Measurements from ENCODE around the gene TIMP1.

DNA sequence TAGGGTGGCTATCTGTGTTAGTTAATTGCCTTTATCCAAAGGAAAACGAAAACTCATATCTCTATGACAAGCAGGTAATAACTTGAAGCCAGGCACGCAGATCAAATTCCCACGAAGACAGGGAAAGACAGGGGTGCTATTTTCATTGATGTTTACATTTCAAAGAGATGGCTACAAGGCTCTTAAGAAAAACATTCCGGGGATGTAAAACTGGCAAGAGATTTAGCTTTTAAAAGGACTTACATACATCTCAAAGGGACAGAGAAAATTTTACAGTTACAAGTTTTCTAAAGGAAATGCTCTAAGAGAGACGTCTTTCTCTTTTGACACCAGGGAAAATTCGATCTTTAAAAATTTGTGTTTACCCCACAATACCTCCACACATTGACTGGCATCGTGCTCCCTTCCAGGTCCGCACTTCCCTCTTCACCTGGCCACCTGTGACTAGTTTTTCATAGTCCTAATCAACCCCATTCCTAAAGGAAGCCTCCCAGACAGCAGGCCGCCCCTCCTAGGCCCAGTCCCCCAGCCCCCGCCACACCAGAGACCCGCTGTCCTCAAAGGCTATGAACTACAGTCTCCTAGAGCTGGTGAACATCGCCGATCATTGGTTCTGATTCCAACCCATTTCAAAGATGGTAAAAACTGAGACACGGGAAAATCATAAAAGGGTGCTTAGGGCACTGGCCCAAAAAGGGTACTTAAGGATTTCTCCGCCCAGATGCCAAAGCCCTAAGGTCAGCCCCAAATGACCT, 21.9 kb upstream of the TIMP1 start:
- TF ChIP-seq, protein P1, sequence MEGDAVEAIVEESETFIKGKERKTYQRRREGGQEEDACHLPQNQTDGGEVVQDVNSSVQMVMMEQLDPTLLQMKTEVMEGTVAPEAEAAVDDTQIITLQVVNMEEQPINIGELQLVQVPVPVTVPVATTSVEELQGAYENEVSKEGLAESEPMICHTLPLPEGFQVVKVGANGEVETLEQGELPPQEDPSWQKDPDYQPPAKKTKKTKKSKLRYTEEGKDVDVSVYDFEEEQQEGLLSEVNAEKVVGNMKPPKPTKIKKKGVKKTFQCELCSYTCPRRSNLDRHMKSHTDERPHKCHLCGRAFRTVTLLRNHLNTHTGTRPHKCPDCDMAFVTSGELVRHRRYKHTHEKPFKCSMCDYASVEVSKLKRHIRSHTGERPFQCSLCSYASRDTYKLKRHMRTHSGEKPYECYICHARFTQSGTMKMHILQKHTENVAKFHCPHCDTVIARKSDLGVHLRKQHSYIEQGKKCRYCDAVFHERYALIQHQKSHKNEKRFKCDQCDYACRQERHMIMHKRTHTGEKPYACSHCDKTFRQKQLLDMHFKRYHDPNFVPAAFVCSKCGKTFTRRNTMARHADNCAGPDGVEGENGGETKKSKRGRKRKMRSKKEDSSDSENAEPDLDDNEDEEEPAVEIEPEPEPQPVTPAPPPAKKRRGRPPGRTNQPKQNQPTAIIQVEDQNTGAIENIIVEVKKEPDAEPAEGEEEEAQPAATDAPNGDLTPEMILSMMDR (conservative IDR thresholded peaks at IDR 0.05) = no peak
- TF ChIP-seq EZH2 (IDR thresholded peaks at IDR 0.05; ENCODE audit: low read depth) = no peak

Measured in PC-9 (cell line).